ENCODE data around the gene CHRM1.

Gene CHRM1

GRCh38 chr11:62930157-62930556 is 9.0 kb upstream of the CHRM1 start:
- H3K36me3 ChIP-seq = no peaks in the 10 kb centered on the region
- intact Hi-C loops (cut with DNase I; ENCODE audit: low total_unique reads) = no loop called here
- no peak for TF ChIP-seq CTCF (IDR thresholded peaks at IDR 0.05)
- peaks cover 0 to 37% of the 10 kb centered on the region in 2 donors for H3K27me3 ChIP-seq
- peaks cover 0 to 16% (median 14%) of the 10 kb centered on the region in 4 donors for H3K4me1 ChIP-seq
- no peak overlapping the region for H3K27ac ChIP-seq
- H3K9me3 ChIP-seq = no peaks in the 10 kb centered on the region
- DNase-seq = no peak
- no peak overlapping the region for H3K4me3 ChIP-seq

GRCh38 chr11:62928011-62928410 is 6.8 kb upstream of the CHRM1 start:
- Histone ChIP-seq H3K4me1 (peaks cover 0 to 30% (median 27%) of the 10 kb centered on the region in 4 donors), H3K36me3 (no peaks in the 10 kb centered on the region), H3K27me3 (peaks cover 0 to 58% of the 10 kb centered on the region in 2 donors), H3K4me3 (no peak overlapping the region), H3K27ac (no peak overlapping the region), H3K9me3 (no peaks in the 10 kb centered on the region)
- intact Hi-C loops (cut with DNase I; ENCODE audit: low total_unique reads) = no loop called here
- DNase-seq = peak in 1 of 2 donors; percentile 42
- TF ChIP-seq CTCF (IDR thresholded peaks at IDR 0.05) = no peak

- Histone ChIP-seq H3K9me3 (no peaks in the 10 kb centered on the region), H3K4me3 (peak overlapping the region; percentile 22 to 49), H3K27me3 (peaks cover 0 to 69% of the 10 kb centered on the region in 2 donors), H3K27ac (no peak overlapping the region), H3K36me3 (no peaks in the 10 kb centered on the region), H3K4me1 (peaks cover 0 to 36% (median 32%) of the 10 kb centered on the region in 4 donors)
- intact Hi-C loops (cut with DNase I; ENCODE audit: low total_unique reads) = no loop called here
- peak in 1 of 2 donors; percentile 57 for DNase-seq
- no peak for TF ChIP-seq CTCF (IDR thresholded peaks at IDR 0.05)
Measured at GRCh38 chr11:62926680-62927455, 5.7 kb upstream of the CHRM1 start.

GRCh38 chr11:62925745-62926679 is 4.8 kb upstream of the CHRM1 start:
- Histone ChIP-seq H3K4me1 (peaks cover 0 to 45% (median 40%) of the 10 kb centered on the region in 4 donors), H3K27me3 (peaks cover 0 to 77% of the 10 kb centered on the region in 2 donors), H3K4me3 (peak overlapping the region; percentile 22 to 49), H3K9me3 (no peaks in the 10 kb centered on the region), H3K27ac (no peak overlapping the region), H3K36me3 (no peaks in the 10 kb centered on the region)
- no peak for TF ChIP-seq CTCF (IDR thresholded peaks at IDR 0.05)
- intact Hi-C loops (cut with DNase I; ENCODE audit: low total_unique reads) = no loop called here
- no peak for DNase-seq

- intact Hi-C loops (cut with DNase I; ENCODE audit: low total_unique reads) = no loop called here
- TF ChIP-seq CTCF (IDR thresholded peaks at IDR 0.05) = no peak
- H3K4me1 ChIP-seq = peaks cover 0 to 50% (median 42%) of the 10 kb centered on the region in 4 donors
- H3K27ac ChIP-seq = no peak overlapping the region
- H3K27me3 ChIP-seq = peaks cover 0 to 77% of the 10 kb centered on the region in 2 donors
- no peaks in the 10 kb centered on the region for H3K9me3 ChIP-seq
- H3K4me3 ChIP-seq = peak overlapping the region in 1 of 2 donors; percentile 49
- no peaks in the 10 kb centered on the region for H3K36me3 ChIP-seq
- DNase-seq = no peak
Measured at GRCh38 chr11:62925308-62925707, 4.1 kb upstream of the CHRM1 start.
